ENCODE measurements around the gene HPCA.

Gene HPCA

DNA sequence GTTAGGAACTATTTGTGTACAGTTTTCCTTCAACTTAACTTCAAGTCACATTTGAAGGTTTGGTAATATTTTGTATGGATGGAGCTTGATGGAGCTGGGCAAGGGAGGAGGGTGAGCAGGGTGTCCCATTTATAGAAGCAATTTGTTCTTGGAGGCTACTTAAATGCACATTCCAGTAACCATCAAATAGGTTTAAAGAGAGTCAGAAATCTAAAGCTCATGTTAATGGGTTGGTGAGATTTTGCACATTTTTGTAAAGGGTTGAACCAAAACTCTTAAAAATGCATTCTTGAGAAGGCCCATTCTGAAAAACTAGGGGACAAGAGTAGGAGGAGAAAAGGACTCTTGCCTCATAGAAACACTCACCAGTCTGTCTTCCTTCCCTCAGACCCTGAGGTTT, 25.7 kb upstream of the HPCA start:
- TF ChIP-seq ZFX (IDR thresholded peaks at IDR 0.05): no peak
- TF ChIP-seq, protein P1, sequence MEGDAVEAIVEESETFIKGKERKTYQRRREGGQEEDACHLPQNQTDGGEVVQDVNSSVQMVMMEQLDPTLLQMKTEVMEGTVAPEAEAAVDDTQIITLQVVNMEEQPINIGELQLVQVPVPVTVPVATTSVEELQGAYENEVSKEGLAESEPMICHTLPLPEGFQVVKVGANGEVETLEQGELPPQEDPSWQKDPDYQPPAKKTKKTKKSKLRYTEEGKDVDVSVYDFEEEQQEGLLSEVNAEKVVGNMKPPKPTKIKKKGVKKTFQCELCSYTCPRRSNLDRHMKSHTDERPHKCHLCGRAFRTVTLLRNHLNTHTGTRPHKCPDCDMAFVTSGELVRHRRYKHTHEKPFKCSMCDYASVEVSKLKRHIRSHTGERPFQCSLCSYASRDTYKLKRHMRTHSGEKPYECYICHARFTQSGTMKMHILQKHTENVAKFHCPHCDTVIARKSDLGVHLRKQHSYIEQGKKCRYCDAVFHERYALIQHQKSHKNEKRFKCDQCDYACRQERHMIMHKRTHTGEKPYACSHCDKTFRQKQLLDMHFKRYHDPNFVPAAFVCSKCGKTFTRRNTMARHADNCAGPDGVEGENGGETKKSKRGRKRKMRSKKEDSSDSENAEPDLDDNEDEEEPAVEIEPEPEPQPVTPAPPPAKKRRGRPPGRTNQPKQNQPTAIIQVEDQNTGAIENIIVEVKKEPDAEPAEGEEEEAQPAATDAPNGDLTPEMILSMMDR (conservative IDR thresholded peaks at IDR 0.05): no peak
- H3K27ac ChIP-seq: no peak overlapping the region

DNA sequence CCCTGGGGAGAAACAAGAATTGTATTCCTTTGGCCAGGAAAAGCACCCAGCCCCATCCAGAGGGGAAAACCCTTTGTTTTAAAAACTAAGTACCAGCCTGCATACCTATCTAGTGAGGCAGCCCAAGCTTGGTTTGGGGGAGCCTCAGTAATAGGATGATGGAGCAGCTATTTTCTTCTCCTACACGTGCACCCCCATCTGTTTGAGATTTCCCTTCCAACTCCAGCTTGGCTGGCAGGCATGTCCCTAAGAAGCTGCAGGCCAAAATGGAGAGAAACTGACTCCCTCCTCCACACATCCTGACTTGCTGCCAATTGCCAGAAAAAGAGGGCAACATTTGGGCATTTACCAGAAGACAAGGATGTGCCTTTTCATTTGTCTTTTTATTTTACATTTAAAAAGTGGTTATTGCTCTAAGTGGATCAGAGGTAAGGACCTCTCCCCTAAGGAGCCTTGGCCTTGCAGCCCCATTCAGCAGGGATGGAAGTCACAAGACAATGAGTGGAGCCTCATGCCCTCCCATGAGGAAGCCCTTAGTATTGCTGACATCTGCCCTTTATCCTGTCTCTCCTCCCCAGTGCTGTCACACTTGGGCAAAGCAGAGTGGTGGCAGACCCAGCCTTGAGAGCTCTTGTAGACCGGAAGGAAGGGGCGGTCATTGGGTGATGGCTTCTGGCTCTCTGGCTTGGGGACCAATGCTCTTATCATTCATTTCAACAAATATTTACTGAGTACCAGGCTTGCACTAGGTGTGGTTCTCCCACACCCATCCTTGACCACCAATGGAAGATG, 24.2 kb upstream of the HPCA start:
- TF ChIP-seq, protein P1 (conservative IDR thresholded peaks at IDR 0.05): no peak
- TF ChIP-seq ZFX (IDR thresholded peaks at IDR 0.05): no peak
- H3K27ac ChIP-seq: no peak overlapping the region

DNA sequence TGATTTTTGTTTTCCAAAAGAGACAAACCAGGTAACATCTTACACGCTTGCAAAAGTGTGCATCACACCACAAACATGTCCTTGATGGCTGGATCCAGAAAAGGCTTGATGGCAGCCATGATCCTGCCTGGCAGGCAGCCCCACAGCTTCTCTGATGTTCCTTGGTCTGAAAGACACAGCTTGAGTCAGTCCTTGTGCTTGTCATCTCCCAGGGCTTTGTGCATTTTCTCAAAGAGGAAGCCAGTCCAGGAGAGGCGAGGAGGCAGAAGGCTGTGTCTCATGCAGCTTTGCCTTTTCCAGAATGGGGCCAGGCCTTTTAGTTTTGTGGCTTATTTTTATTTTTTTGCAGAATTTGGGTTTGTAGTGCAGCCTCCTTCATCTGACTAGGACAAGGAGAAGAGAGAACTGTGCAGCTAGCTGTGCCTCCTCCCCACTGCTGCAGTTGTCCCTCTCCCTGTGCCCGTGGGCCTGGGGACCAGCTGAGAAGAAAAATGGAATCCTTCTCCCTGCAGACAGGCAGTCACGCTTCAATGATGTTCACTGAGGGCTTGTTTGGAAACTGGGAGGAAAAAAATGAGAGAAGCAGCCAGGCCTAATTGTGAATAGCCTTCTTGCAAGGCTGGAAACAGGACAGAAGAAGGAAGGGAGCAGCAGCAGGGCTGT, 22.9 kb upstream of the HPCA start:
- TF ChIP-seq ZFX (IDR thresholded peaks at IDR 0.05): no peak
- TF ChIP-seq, protein P1 (conservative IDR thresholded peaks at IDR 0.05): no peak
- H3K27ac ChIP-seq: no peak overlapping the region

DNA sequence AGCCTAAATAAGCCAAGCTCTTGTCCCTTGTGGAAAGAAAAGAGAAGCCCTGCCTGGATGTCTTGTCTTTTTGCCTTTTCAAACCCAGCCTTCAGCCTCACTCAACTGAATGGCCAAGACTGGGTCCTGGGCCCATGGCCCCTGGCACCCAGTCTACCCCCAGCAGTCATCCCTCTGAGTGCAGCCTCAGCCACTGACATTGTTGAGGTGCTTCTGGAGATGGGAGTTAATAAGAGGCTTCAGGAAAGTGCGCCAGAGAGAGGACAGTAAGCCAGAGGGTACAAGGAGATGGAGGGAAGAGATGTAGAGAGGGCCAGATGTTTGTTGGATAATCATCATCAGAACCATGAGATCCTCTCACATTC, 22.4 kb upstream of the HPCA start:
- TF ChIP-seq ZFX (IDR thresholded peaks at IDR 0.05): no peak
- TF ChIP-seq, protein P1 (conservative IDR thresholded peaks at IDR 0.05): no peak
- H3K27ac ChIP-seq: no peak overlapping the region

DNA sequence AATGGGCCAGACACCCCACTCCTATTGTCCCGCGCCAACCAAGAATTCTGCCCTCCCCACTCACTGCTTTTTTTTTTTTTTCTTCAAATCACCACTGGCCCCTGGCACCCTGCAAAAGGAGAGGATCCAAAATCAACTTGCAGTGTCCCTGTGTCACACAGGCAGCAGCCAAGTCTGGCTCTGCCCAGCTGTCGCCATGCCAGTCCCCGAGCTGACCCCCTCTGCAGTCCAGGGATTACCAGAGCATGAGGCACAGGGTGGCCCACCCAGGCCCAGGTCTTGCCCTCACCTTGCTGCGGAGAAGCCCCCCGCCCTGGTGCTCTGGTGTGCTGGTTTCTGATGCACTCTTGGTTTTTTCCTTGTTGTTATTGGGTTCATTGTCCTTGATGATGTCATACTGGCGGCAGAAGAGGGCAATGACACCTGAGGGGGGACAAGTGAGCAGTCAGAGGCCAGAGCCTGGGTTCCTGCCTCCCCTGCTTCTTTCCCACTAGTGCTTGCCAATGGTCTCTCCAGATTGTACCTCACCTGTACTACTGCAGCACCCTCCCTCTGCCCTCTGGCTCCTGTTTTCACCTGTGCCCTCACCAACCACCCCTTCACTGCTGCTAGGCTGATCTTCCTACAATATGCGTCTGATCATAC, 21.8 kb upstream of the HPCA start:
- H3K27ac ChIP-seq: no peak overlapping the region
- TF ChIP-seq ZFX (IDR thresholded peaks at IDR 0.05): no peak
- TF ChIP-seq, protein P1 (conservative IDR thresholded peaks at IDR 0.05): no peak

DNA sequence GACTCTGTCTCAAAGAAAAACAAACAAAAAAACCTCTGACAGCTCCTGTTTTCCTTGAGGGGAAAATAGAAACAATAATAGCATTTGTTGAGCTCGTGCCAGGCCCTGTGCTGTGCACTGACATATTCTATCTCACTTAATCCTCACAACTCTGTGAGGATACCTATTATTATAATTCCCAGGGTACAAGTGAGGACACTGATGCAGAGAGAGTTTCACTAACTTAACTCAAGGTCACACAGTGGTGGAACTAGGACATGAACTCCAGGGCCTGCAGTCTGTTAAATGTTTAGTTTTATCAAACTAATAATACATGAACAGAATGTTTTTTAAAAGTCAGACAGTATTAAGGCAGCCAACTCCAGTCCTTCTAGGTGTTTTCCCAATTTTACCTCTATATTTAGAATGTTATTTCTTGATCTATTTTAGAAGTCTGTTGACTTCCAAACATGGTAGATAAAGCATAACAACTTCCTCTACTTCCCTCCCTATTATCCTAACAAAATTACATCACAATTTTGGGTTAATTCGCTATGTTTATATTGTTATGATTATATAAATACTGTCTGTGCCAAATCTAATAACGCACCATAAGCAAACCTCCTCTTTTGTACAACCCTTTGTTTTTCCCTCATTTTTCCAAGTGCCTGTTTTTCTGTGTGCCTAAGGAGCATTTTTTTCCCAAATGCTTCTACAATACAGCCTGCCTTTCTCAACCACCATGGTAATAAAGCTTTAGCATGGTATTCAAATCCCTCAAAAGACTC, 20.5 kb upstream of the HPCA start:
- H3K27ac ChIP-seq: no peak overlapping the region
- TF ChIP-seq, protein P1 (conservative IDR thresholded peaks at IDR 0.05): no peak
- no peak for TF ChIP-seq ZFX (IDR thresholded peaks at IDR 0.05)

Measured in C4-2B (cell line).